Stomach (tissue), 4 donors: ENCODE data around the gene GLG1.

Source experiments
- CTCF ChIP-seq, 7 experiments: fragments of 450-650 bp in 4 of 7; fragments of 200-600 bp in 3 of 7; sonication (generic) in 3 of 7; IDR thresholded peaks; one replicate each; pipeline ENCODE4 v1.5.1; 2016 to 2019; ENCODE audit warnings: antibody characterized with exemption in 7 of 7, control low read depth in 2 of 7, mild to moderate bottlenecking in 1 of 7
- EP300 ChIP-seq: sonication (generic); formaldehyde crosslinking; IDR thresholded peaks from one replicate; pipeline ENCODE4 v1.6.1; 2017; ENCODE audit warnings: antibody characterized with exemption
- POLR2A ChIP-seq, 4 donors: fragments of 450-650 bp; IDR thresholded peaks; one replicate each; pipeline ENCODE4 v1.6.1; 2016; ENCODE audit warnings: antibody characterized with exemption in 4 of 4, control low read depth in 2 of 4, mild to moderate bottlenecking in 1 of 4, moderate library complexity in 1 of 4

- TF ChIP-seq CTCF (IDR thresholded peaks at IDR 0.05): no peak
- no peak for TF ChIP-seq POLR2A (IDR thresholded peaks at IDR 0.05)
- no peak for TF ChIP-seq EP300
Measured at GRCh38 chr16:74596586-74596985, 10.3 kb downstream of the GLG1 start.
